HG03460 (cell line): ENCODE data around the gene FBXO22.
"Not testable (repeated sequence)": the region's sequence is repeated elsewhere in the genome, so short reads cannot be mapped to it uniquely, and the experiment has no call there.

Source experiments
- ATAC-seq: cut with Tn5 transposase; IDR thresholded peaks from one replicate; pipeline ENCODE4 v1.9.1; 2021; ENCODE audit not compliant: unreplicated experiment

FBXO22 gene

GRCh38 chr15:75976766-75977165 lies 73.1 kb downstream of the FBXO22 start:
- ATAC-seq: not testable (repeated sequence)

DNA sequence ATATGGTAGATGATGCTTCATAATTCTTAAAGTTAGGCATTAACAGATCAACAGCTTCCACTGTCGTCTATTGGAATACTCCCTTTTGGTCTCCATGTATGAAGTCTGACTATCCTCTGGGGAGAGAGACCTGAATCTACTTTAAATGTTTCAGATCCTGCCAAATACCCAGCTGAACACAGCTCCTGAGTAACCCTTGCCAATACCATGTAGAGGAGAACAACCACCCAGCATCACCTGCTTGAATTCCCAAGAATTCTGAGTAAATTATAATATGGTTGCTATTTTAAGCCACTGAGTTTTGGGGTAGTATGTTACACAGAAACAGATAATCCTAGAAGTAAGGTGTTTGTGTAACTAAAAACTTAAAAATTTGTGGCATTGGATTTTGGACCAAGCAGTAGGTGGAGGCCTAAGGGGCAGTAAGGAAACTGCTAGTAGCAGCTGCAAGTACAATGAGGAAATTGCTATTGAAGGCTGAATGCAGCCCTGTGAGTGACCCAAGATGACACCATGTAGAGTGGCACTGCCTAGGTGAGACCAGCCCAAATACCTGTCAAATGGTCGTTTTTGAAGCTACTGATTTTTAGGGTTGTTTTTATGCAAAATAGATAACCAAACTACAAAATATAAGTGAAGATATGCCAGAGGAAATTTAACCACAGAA lies 77.6 kb downstream of the FBXO22 start:
- ATAC-seq: no peak

DNA sequence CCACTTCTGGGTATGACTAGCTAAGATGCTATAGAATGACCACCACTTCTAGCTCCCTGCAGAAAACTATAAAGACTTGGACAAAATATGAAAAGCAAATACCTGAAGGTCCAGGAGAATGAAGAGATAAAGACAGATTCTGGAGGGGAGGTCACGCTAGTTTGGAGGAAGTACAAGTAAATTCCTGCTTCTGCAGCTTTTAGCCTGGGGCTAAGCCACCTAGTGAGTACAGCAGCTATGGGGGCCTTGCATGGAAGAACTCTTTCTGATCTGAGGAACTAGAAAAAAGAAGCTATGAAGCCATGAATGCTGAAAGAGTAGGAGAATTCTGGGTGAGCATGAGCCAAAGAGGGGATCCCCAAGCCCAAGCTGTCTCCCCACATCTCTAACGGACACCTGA lies 78.8 kb downstream of the FBXO22 start:
- no peak for ATAC-seq

GRCh38 chr15:75984706-75985105 lies 81.0 kb downstream of the FBXO22 start:
- ATAC-seq: not testable (repeated sequence)

DNA sequence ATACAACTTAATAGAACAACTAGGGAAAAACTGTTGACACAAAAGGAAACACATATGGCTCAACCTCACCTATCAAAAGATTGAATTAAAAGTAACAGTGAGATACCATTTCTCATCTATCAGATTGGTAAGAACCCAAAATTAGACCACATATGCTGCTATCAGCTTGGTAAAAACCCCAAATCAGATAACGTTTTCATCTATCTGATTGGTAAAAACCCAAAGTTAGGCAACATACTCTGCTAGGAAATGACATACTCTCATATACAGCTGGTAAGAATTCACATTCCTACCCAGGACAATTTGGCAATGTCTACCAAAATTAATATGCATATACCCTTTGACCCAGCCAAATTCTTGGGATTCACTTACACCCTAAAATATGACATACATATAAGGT lies 82.3 kb downstream of the FBXO22 start:
- ATAC-seq: no peak

- no peak for ATAC-seq
These were observed 85.4 kb downstream of the FBXO22 start for GRCh38 chr15:75989045-75989444.

DNA sequence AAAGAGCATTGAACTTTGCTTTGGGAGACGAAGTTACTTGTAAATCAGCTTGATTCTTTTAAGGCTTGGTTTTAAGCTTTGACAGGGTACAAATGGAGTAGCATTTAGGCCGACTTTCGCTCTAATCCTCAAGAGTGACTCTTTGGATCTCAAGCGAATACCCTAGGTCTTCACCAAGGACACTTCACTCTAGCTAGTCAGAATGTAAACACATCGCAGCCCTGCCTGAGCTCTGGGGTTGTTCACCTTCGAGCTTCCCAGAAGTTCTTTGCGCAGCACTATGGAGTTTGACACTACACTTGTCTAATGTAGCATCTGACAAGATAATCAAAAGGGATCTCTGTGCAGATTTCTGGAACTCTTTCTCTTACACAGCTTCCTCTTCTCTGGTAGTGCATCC lies 86.2 kb downstream of the FBXO22 start:
- ATAC-seq: no peak
